Measurements from ENCODE around the gene USH1C.

Gene USH1C

DNA sequence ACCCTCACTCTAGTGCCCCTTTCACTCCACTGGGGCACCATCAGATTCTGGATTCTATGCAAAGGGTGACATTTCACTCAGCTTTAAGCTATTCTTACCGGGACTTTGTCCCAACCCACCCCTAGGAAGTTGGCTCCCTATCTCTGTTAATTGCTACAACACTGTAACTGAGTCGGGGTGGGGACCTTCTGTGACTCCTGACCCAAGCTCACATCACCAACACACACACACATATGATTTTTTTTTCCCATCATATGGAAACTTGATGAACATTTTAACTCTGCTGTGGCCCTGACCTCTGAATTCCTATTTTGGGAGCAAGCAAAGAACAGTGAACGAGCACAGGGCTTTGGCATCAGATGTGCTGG lies 16.6 kb downstream of the USH1C start:
- Histone ChIP-seq H3K27ac (ENCODE audit: insufficient read depth, low read length, poor library complexity, severe bottlenecking) (no peak overlapping the region), H3K36me3 (ENCODE audit: control insufficient read depth, insufficient read depth, low read length) (no peaks in the 10 kb centered on the region), H3K4me1 (ENCODE audit: control insufficient read depth, insufficient read depth, low read length, poor library complexity, severe bottlenecking) (no peaks in the 10 kb centered on the region), H3K4me3 (ENCODE audit: insufficient read depth, low read depth, low read length, poor library complexity, severe bottlenecking) (no peak overlapping the region), H3K27me3 (replicated peaks; ENCODE audit: control insufficient read depth, insufficient read depth, low read length, poor library complexity, severe bottlenecking) (no peaks in the 10 kb centered on the region), H3K9me3 (ENCODE audit: control insufficient read depth, low read length) (no peaks in the 10 kb centered on the region)
- no peak for DNase-seq

DNA sequence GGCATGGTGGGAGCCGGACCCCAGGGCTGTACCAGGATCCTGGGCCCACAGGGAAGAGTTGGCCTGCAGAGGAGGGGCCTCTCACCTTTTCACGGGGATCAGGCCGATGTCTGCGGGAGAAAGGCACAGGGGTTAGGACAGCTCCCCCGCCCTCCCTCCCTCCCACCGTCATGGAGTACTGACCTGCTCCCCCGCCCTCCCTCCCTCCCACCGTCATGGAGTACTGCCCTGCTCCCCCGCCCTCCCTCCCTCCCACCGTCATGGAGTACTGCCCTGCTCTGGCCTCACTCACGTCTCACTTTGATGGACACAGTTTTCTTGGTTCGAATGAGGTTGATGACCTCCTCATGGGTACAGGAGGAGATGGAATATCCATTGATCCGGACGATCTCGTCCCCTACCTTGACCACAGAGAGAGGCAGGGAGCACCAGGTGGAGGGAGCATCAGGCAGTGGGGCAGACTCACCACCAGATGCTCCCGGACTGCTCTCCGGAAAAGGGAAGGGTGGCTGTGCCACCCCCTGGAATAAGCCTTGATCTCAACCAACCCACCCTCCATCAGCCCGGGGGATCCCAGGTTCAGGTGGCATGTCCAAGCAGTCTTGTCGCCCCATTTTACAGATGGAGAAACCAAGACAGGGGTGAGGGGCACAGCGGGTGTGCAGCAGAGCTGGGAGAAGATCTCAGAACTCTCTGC lies 17.1 kb downstream of the USH1C start:
- Histone ChIP-seq H3K9me3 (ENCODE audit: control insufficient read depth, low read length) (no peaks in the 10 kb centered on the region), H3K4me1 (ENCODE audit: control insufficient read depth, insufficient read depth, low read length, poor library complexity, severe bottlenecking) (no peaks in the 10 kb centered on the region)
- no peak for DNase-seq

DNA sequence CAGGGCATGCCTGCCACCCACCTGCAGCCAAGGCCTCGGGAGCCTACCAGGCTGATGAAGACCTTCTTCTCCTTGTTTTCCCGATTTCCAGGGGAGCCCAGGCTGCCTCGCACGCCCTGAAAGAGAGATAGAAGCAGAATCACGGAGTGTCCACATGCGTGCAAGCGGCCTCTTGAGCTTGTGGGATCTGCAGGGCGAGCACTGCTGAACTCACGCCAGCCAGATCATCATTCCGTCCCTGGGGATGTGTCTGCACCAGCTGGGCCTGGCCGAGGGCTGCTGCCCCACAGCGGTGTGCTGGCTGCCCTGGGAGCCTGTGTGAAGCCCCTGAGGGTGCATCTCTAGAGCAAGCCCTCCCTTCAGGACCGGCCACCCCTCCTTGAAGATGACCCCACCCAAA lies 17.9 kb downstream of the USH1C start:
- H3K4me3 ChIP-seq (ENCODE audit: insufficient read depth, low read depth, low read length, poor library complexity, severe bottlenecking) = no peak overlapping the region
- no peaks in the 10 kb centered on the region for H3K27me3 ChIP-seq (replicated peaks; ENCODE audit: control insufficient read depth, insufficient read depth, low read length, poor library complexity, severe bottlenecking)
- no peaks in the 10 kb centered on the region for H3K9me3 ChIP-seq (ENCODE audit: control insufficient read depth, low read length)
- H3K4me1 ChIP-seq (ENCODE audit: control insufficient read depth, insufficient read depth, low read length, poor library complexity, severe bottlenecking) = no peaks in the 10 kb centered on the region
- no peaks in the 10 kb centered on the region for H3K36me3 ChIP-seq (ENCODE audit: control insufficient read depth, insufficient read depth, low read length)
- DNase-seq = no peak
- no peak overlapping the region for H3K27ac ChIP-seq (ENCODE audit: insufficient read depth, low read length, poor library complexity, severe bottlenecking)

More for the DNA sequence above, 17.1 kb downstream of the USH1C start:
- no peaks in the 10 kb centered on the region for H3K36me3 ChIP-seq (ENCODE audit: control insufficient read depth, insufficient read depth, low read length)
- H3K4me3 ChIP-seq (ENCODE audit: insufficient read depth, low read depth, low read length, poor library complexity, severe bottlenecking) = no peak overlapping the region
- H3K27ac ChIP-seq (ENCODE audit: insufficient read depth, low read length, poor library complexity, severe bottlenecking) = no peak overlapping the region
- H3K27me3 ChIP-seq (replicated peaks; ENCODE audit: control insufficient read depth, insufficient read depth, low read length, poor library complexity, severe bottlenecking) = no peaks in the 10 kb centered on the region

DNA sequence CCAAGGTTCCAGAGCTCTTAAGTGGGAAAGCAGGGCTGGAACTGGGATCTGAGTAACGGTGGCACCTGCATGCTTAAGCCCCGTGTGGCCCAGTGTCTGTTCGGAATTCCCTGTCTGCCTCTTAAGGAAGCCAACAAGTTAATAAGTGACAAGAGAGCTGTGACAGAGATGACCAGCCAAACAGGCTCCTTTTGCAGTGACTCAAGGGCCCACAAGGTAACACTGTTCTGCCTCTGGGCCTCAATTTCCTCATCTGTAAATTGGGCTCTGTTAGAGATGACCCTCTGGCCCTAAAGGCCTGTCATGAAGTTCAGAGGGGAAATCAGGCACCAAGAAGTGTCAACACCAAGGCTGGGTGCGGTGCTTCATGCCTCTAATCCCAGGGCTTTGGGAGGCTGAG lies 18.6 kb downstream of the USH1C start:
- Histone ChIP-seq H3K4me1 (ENCODE audit: control insufficient read depth, insufficient read depth, low read length, poor library complexity, severe bottlenecking) (no peaks in the 10 kb centered on the region), H3K9me3 (ENCODE audit: control insufficient read depth, low read length) (no peaks in the 10 kb centered on the region), H3K27ac (ENCODE audit: insufficient read depth, low read length, poor library complexity, severe bottlenecking) (no peak overlapping the region), H3K27me3 (replicated peaks; ENCODE audit: control insufficient read depth, insufficient read depth, low read length, poor library complexity, severe bottlenecking) (no peaks in the 10 kb centered on the region), H3K4me3 (ENCODE audit: insufficient read depth, low read depth, low read length, poor library complexity, severe bottlenecking) (no peak overlapping the region), H3K36me3 (ENCODE audit: control insufficient read depth, insufficient read depth, low read length) (no peaks in the 10 kb centered on the region)
- no peak for DNase-seq

DNA sequence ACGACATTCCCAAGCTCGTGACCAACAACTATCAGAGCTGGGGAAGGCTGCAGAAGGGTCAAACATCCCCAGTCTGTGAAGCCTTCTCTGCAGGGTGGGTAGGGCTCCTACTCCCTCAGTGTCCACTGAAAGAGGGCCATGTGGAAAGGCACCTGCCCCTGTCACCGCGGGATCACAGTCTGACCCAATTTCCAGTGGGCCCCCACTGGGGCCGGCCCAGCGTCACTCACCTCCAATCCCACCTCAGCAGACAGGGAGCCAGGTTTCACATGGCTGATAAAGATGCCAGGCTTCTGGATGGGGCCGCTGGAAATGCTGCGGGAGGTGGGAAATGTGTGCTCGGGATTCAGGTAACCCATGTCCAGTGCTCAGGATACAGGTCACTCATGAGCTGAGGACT lies 20.0 kb downstream of the USH1C start:
- H3K27ac ChIP-seq (ENCODE audit: insufficient read depth, low read length, poor library complexity, severe bottlenecking) = no peak overlapping the region
- H3K9me3 ChIP-seq (ENCODE audit: control insufficient read depth, low read length) = no peaks in the 10 kb centered on the region
- H3K36me3 ChIP-seq (ENCODE audit: control insufficient read depth, insufficient read depth, low read length) = no peaks in the 10 kb centered on the region
- no peak overlapping the region for H3K4me3 ChIP-seq (ENCODE audit: insufficient read depth, low read depth, low read length, poor library complexity, severe bottlenecking)
- no peaks in the 10 kb centered on the region for H3K27me3 ChIP-seq (replicated peaks; ENCODE audit: control insufficient read depth, insufficient read depth, low read length, poor library complexity, severe bottlenecking)
- DNase-seq = no peak
- H3K4me1 ChIP-seq (ENCODE audit: control insufficient read depth, insufficient read depth, low read length, poor library complexity, severe bottlenecking) = no peaks in the 10 kb centered on the region

DNA sequence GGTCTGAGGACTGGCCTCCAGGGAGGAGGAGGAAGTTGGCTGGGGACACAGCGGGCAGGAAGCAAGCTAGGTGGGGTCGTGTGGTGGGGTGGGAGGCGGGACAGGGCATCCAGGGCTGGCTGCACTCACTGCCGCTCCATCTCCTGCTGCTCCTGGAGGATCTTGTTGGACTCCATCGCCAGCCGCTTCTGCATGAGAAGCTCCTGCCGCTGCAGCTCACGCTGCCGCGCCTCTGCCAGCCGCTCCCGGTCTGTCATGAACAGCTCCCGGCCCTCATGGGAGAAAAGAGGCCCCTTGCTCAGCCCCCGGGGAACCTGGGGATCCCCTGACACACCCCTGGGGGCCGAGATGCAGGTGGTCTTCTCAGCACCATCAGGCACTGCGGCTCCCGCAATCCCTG lies 21.6 kb downstream of the USH1C start:
- Histone ChIP-seq H3K27ac (ENCODE audit: insufficient read depth, low read length, poor library complexity, severe bottlenecking) (no peak overlapping the region), H3K36me3 (ENCODE audit: control insufficient read depth, insufficient read depth, low read length) (no peaks in the 10 kb centered on the region)

DNA sequence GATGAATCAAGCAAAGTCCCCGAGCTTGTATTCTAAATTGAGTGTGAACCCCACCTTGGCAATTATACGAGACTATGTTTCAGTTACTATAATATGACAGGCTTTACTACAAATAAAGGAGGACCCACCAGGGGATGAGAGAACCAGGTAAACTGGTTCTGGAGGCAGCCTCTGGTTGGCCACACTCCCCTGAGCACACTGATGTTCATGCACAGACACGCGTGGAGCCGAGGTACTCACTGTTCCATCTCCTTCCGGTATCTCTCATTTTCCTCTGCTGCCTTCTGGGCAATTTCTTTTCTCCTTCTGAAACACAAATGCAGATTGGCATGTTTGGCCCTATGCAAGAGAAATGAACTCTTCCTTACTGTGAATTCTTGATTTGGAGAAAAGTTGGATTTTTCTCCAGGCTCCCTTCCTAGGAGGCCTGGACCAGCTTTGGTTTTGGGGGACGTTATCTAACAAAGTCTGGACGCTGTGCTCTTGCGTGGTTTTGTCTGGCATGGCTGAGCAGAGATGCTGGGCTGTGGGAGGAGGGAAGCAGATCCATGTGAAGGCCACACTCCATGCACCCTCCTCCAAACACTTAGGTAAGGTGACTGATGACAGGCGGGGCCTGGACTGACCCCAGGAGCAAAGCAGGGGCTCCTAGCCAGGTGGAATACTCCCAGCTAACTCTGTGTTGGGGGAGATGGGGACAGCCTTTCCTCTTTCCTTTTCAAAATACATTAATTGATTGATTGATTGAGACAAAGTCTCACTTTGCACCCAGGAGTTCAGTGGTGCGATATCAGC lies 22.9 kb downstream of the USH1C start:
- no peak for DNase-seq
- no peaks in the 10 kb centered on the region for H3K4me1 ChIP-seq (ENCODE audit: control insufficient read depth, insufficient read depth, low read length, poor library complexity, severe bottlenecking)

More for the DNA sequence above, 21.6 kb downstream of the USH1C start:
- Histone ChIP-seq H3K4me1 (ENCODE audit: control insufficient read depth, insufficient read depth, low read length, poor library complexity, severe bottlenecking) (no peaks in the 10 kb centered on the region), H3K4me3 (ENCODE audit: insufficient read depth, low read depth, low read length, poor library complexity, severe bottlenecking) (no peak overlapping the region), H3K9me3 (ENCODE audit: control insufficient read depth, low read length) (no peaks in the 10 kb centered on the region), H3K27me3 (replicated peaks; ENCODE audit: control insufficient read depth, insufficient read depth, low read length, poor library complexity, severe bottlenecking) (no peaks in the 10 kb centered on the region)
- DNase-seq = no peak

DNA sequence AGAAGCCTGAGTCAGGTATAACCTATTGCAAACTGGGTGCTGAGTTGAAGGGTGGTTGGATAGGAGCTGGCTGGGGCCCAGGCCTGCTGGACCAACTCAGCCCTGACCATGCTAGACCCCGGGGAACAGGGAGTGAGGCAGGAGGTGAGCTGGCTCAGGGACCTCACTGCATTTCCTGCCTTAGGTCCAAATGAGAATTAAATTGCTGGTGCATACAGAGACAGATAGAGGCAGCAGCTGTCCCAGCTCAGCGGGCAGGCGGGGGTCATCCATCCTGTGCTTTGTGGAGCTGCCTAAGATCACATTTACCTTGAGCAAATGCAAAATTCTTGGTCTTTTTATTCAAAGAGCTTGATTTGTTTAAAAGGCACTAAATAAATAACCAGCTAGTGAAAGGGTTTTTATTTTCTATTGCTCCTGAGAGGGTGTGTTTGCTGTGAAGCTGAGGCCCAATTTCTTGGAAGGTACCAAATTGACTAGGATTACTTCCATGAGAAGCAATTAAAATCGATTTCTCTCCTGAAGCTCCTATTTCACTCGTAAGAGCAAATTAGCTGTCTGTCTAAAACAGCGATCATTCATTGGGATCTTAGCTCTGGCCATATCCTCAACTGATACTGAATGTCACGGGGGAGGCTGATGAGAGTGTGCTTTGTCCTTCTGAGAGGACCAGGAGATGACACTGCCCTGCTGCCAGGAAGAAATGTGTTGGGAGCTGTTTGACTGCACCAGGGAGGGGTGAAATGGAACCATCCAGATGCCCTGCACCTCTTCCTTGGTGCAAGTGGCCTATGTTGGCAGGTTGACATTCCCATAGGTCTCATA lies 24.9 kb downstream of the USH1C start:
- Histone ChIP-seq H3K36me3 (ENCODE audit: control insufficient read depth, insufficient read depth, low read length) (no peaks in the 10 kb centered on the region), H3K4me3 (ENCODE audit: insufficient read depth, low read depth, low read length, poor library complexity, severe bottlenecking) (no peak overlapping the region), H3K4me1 (ENCODE audit: control insufficient read depth, insufficient read depth, low read length, poor library complexity, severe bottlenecking) (no peaks in the 10 kb centered on the region), H3K9me3 (ENCODE audit: control insufficient read depth, low read length) (no peaks in the 10 kb centered on the region), H3K27me3 (replicated peaks; ENCODE audit: control insufficient read depth, insufficient read depth, low read length, poor library complexity, severe bottlenecking) (no peaks in the 10 kb centered on the region), H3K27ac (ENCODE audit: insufficient read depth, low read length, poor library complexity, severe bottlenecking) (no peak overlapping the region)
- DNase-seq = no peak

More for the DNA sequence above, 22.9 kb downstream of the USH1C start:
- H3K36me3 ChIP-seq (ENCODE audit: control insufficient read depth, insufficient read depth, low read length) = no peaks in the 10 kb centered on the region
- H3K27me3 ChIP-seq (replicated peaks; ENCODE audit: control insufficient read depth, insufficient read depth, low read length, poor library complexity, severe bottlenecking) = no peaks in the 10 kb centered on the region
- no peak overlapping the region for H3K4me3 ChIP-seq (ENCODE audit: insufficient read depth, low read depth, low read length, poor library complexity, severe bottlenecking)
- no peaks in the 10 kb centered on the region for H3K9me3 ChIP-seq (ENCODE audit: control insufficient read depth, low read length)
- H3K27ac ChIP-seq (ENCODE audit: insufficient read depth, low read length, poor library complexity, severe bottlenecking) = no peak overlapping the region

DNA sequence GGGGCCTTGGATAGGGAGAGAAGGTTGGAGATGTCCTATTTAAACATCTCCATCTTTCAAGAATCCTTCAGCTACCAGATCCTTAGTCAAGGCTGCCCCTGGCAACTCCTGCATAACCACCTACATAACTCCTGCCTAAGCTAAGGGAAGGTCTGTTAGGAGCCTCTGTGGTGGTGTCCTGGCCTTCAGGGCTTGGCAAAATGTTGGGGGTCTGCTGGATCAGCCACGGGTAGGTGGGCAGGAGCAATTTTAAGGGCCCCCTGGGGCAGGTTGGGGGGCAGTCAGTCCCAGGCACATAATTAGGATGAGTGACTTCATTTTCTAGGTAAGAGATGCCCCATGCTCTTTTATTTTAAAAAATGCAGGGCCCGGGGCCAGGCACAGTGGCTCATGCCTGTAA lies 25.9 kb downstream of the USH1C start:
- no peak for DNase-seq
- H3K4me1 ChIP-seq (ENCODE audit: control insufficient read depth, insufficient read depth, low read length, poor library complexity, severe bottlenecking) = no peaks in the 10 kb centered on the region
- H3K27me3 ChIP-seq (replicated peaks; ENCODE audit: control insufficient read depth, insufficient read depth, low read length, poor library complexity, severe bottlenecking) = no peaks in the 10 kb centered on the region
- no peak overlapping the region for H3K4me3 ChIP-seq (ENCODE audit: insufficient read depth, low read depth, low read length, poor library complexity, severe bottlenecking)
- no peaks in the 10 kb centered on the region for H3K36me3 ChIP-seq (ENCODE audit: control insufficient read depth, insufficient read depth, low read length)
- no peak overlapping the region for H3K27ac ChIP-seq (ENCODE audit: insufficient read depth, low read length, poor library complexity, severe bottlenecking)
- H3K9me3 ChIP-seq (ENCODE audit: control insufficient read depth, low read length) = no peaks in the 10 kb centered on the region

DNA sequence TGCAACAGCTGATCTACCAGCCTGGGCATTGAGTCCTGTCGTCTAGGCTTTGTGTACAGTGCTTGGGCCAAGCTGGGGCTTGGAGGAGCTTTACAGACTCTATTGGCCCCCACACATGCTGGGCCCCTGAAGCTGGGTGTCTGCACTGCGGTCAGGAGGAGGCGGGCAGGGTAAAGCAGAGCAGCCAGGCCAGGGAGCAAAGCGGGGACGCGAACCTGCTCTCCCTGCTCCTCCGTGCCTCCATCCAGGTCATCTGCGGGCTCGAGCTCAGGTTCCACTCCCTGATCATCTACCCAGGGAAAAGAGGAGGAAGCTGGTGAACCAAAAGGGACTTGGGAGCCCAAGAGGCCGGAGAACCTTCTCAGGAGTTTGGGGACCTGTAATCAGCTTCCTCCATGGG lies 27.0 kb downstream of the USH1C start:
- no peak for DNase-seq
- H3K27me3 ChIP-seq (replicated peaks; ENCODE audit: control insufficient read depth, insufficient read depth, low read length, poor library complexity, severe bottlenecking) = no peaks in the 10 kb centered on the region
- H3K36me3 ChIP-seq (ENCODE audit: control insufficient read depth, insufficient read depth, low read length) = no peaks in the 10 kb centered on the region
- no peak overlapping the region for H3K4me3 ChIP-seq (ENCODE audit: insufficient read depth, low read depth, low read length, poor library complexity, severe bottlenecking)
- H3K9me3 ChIP-seq (ENCODE audit: control insufficient read depth, low read length) = no peaks in the 10 kb centered on the region
- no peaks in the 10 kb centered on the region for H3K4me1 ChIP-seq (ENCODE audit: control insufficient read depth, insufficient read depth, low read length, poor library complexity, severe bottlenecking)
- H3K27ac ChIP-seq (ENCODE audit: insufficient read depth, low read length, poor library complexity, severe bottlenecking) = no peak overlapping the region

Measured in effector memory CD4-positive, alpha-beta T cell (primary cell).